Stimulated activated CD4-positive, alpha-beta T cell treated with anti-CD3 and anti-CD28 coated beads, Interleukin-1b, Interleukin-23, amount 100 ng/mL, for 1 hour (primary cell): ENCODE data around the gene NME7.
A peak's percentile ranks its signal among the peaks of the same experiment; 100 is the strongest.

Source experiments
- DNase-seq, 2 donors: peaks; one replicate each; pipeline ENCODE4 v3.0.0-alpha.2; 2020; ENCODE audit warnings: low read depth in 2 of 2

Gene NME7

DNA sequence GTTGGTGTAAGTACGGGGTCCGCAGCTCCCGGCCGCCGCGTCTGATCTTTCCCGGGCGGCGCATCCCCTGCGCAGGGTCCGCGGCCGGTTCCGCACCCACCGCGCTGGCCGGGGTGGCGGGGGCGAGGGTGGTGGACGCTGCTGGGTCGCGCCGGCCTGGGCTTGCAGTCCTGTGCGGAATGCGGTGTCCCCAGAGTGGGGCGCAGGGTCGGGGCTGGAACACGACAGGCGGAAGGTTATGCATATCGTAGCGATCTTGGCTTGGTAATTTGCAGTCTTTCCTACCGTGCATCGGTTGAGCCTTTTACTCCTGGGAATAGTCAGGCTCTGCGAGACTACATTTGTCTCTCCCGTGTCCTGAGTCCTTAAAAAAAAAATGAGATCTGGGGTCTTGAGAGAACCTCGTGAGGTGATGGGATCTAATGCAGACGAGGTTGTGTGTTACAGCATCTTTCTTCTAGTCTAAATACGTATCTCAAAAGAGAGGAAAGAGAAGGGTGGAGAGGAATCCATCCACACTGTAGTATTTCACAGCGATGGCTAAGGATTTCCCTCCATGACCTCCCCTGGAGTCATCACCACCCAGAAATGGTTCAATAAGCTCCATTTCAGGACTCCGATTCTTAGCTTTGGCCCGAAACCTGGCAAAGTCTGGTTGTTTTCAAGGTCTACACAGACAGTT lies 260.5 kb downstream of the NME7 start:
- DNase-seq = no peak

DNA sequence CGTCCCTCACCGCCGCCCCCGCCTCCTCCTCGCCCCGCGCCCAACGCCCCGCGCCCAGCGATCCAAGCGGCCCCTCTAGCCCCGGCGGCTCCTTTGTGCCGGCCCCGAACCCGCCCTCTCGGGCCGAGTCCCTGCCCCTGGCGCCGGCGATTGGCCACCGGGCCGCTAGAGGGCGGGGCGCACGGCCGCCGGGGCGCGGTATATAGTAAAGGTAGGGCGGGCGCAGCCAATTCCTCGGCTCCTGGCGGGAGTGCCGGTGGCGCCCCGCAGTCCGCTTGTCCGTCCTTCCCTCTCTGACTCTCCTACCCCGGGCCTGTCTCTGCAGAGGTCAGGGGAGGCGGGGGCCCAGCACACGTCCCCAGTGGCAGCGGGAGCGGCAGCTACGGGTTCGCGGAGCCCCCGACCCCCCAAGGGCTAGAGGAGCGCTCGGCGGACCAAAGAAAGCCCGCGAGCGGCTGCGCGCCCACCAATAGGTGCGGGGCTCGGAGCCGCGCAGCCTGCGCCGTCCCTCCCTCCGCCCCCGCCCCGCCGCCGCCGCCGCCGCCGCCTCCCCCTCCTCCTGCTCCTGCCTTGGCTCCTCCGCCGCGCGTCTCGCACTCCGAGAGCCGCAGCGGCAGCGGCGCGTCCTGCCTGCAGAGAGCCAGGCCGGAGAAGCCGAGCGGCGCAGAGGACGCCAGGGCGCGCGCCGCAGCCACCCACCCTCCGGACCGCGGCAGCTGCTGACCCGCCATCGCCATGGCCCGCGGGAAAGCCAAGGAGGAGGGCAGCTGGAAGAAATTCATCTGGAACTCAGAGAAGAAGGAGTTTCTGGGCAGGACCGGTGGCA lies 261.3 kb downstream of the NME7 start, which contains the start of gene ATP1B1:
TSS of gene ATP1B1 (plus strand) at position 596 of the 826 bp plus-strand sequence. CDS start at position 736, 140 bp downstream.
- DNase-seq = peak; percentile 44 to 72

DNA sequence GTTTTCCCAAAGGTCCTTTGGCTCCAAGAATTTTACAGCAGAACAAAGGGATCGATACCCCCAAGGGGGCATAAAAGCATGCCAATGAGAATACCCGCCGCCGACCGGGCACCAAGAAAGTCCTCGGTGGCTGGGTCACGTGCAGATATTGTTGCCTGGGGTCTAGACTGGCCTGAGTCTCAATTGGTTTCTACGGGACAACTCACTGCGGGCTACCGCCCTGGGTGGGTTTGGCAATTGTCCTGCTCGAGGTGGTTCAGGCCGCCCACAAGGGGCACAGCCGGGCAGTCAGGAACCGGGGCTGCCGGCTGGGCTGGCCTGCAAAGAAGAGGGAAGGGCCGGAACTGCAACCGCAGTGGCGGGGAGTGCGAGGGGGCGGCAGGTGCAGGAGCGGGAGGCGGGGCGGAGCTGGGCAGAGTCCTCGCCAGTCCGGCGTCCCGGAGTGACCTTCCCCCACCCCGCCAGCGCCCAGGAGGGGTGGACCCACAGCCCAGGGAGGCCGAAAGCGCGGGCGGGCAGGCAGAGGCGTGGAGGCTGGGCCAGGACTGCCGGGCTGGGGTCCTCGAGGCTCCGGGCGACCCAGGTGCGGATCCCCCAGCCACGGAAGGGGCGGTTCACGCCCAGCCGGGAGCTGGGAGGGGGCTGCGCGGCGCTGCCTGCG lies 262.0 kb downstream of the NME7 start:
- DNase-seq = no peak

DNA sequence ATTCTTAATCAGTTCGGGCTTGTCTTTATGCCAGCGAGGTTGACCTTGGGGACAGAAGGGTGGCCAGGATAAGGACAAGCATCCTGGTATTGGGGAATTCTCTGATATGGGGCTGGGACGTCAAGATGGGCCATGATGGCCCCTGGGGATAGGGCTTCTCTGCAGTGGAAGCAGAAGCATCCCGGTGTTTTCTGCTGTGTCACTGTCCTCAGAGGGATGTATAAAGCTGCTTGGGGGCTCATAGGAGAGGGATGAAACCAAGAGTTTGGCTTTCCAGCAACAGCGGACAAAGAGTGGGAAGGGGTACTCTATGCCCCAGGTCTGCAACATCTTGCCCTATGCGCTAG lies 262.5 kb downstream of the NME7 start:
- no peak for DNase-seq

DNA sequence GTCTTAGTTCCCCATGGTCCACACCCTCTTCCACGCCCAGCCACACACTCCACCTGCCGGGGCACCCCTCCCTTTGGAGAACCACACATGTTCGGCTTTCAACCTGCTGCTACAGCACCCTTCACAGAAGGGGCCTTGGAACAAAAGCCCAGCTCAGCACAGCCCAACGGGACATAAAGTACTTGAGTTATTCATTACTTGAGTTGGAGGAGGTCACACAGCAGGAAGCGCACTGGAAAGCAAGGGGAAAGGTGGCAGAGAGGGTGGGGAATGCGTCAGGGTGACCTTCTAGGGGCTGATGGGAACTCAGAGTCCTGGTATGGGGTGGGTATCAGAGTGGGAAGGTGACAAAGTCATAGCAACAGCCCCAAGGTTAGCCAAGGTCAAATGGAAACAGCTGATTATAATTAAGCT lies 264.1 kb downstream of the NME7 start:
- DNase-seq = no peak

DNA sequence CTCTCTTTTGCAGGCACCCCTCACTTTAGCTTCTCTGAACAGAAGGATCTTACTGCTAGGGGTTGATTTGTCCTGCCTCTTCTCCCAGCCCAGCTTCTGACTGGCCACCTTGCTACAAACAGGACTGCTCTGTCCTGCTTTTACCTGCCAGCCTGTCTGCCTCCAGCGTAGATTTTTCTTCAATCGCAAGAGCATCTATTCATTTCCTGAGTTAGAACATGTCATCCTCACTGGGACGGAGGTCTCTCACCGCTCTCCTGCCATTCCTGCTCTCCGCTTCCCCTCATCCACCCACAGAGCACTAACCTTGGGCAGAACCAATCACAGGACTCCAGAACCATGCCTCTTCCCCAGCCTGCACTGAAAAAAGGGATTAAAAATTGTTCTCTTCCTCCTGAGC lies 264.6 kb downstream of the NME7 start:
- DNase-seq = no peak

DNA sequence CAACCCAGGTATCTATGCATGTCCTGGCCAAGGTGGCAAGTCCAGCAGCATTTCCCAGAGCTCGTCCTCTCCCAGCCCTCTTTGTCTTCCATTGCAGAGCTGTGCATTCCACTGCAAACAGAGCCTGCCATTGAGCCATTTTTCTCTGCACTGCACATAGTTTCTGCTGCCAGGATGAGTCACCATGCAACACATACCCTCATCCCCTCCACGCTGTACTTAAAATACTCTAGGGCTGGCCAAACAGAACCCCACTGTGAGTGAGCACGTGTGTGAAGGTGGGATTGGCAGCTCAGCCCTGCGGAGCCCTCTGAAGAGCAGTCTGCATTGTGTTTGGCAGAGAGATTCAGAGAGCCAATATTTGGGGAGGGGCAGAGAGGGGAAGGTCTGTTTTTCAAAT lies 265.0 kb downstream of the NME7 start:
- DNase-seq = no peak

DNA sequence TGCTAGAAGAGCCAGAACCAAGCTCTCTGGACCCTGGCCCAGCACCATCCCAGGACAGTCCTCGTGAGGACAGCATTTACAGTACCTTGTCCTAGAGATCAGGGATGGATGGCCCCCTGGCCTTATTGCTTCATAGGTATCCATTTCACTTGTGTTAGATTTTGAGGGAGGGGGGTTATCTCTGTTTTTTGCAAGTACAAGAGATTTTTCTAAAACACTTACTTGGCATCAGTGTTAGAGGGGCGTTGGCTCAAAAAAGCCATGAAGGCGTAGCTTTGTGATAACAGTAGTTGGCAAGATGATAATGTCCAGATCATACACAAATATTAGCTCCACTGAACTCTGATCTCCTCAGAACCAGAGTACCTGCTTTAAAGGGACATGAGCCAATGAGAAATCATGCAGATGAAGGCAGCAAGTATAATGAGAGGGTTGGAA lies 266.9 kb downstream of the NME7 start:
- DNase-seq = no peak

DNA sequence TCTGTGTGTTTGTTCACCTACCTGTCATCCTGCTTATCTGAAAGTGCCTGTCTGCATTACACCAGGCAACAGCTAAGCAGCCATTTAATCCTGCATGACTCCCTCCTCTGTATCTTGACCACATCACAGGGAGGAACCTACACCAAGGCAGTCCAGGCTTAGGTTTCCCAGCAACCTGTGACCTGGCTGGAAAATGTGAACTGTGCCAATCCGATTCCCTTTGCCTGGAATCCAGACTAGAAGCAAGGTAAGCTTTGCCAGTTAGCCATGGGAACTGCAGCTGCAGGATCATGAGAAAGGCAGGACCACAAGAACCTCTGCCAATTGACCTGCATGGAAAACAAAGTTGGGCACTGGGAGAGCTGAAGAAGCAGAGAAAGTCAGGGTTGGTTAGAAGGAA lies 267.4 kb downstream of the NME7 start:
- no peak for DNase-seq

DNA sequence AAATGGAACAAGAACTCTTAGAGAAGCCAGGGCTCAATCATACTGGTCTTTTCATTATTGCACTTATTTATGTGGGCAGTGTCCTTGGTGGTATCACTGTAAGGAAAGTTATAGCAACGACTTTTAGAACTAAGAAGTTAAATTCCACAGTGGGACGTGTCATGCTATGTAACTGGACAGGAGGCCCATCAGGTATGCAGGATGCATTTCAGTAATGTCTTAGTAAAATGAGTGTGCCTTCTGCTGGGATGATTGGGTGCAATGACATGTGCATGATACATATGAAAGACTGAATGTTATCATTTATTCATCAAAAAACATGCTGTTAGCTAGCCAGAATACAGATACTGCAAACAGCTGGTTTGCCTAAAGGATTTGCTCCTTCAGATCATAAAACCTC lies 268.0 kb downstream of the NME7 start:
- no peak for DNase-seq

DNA sequence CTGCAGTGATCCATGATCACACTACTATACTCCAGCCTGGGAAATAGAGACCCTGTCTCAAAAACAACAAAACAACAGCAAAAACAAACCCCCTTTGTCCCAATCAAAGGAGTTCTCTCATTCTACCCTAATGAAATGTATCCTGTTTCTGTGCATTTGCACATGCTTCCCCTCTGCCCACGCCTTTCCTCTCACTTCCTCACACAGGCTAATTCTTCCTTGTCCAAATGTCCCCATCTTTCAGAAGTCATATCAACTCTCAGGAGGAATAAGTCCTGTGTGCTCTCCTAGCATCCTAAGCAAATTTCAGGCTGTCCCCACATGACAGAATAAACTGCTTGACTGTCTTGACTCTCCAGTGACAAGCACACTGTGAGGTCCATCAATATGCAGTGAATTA lies 269.2 kb downstream of the NME7 start:
- DNase-seq = no peak

DNA sequence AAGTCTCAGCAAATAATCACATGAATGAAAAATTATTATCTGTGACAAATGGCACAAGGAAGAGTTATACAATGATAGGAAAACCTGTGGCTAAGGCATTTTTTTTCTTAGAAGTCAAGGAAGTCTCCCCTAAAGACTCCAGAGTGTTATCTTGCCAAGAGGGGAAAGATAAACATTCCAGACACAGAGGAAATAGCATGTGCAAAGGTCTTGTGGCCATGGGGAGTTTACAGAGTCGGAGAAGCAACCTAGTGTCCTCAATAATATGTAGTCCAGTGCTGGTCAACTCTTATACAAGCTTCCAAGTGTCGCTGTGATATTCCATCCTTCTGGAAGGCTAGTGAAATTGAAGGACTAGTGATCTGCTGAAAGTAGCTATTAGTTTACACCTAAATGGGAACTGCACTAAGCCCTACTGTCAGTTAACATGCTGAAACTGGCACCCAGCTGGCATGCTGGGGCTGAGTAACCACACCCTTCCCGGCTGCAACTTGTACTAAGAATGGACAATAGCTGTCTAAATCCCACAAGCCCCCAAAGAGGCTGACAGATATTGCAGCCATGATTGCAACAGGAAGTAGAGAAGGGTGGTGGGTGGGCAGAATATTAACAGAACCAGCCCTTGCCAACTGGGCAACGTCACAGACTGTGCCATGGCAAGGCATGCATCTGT lies 272.6 kb downstream of the NME7 start:
- DNase-seq = no peak

DNA sequence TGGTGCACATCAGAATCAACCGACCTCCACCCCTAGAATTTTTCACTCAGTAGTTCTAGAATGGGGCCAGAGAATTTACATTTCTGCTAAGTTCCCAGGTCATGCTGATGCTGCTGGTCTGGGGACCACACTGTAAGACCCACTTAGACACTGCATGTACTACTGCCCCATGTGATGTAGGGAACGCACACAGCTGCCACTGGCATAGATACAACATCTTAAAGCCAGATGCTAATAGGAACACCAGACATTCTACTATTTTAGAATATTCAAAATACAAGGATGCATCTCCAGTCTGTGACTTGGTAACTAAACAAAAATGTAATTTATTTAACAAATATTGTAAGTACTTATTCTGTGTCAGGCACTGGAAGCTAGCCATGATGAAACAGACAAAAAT lies 275.2 kb downstream of the NME7 start:
- DNase-seq = no peak

DNA sequence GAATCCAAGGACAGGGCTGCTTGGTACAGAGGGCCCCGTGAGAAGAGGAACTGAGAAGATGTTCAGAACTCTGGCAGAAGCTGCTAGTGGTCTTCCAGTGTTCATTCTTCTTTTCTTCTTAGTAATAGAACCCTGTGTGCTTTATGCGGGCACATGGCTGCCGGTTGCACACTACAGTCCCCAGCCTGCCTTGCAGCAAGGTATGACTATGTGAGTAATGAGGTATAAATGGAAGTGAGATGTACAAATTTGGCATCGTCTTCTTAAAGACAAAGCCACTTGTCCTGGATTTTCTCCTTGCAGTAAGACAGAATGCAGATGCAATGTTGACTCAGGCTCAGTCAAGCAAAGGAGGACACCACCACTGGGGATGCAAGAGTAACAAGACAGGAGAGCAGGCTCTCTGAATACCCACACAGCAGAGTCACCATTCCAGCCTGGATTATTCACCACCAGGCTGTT lies 276.1 kb downstream of the NME7 start:
- DNase-seq = no peak

DNA sequence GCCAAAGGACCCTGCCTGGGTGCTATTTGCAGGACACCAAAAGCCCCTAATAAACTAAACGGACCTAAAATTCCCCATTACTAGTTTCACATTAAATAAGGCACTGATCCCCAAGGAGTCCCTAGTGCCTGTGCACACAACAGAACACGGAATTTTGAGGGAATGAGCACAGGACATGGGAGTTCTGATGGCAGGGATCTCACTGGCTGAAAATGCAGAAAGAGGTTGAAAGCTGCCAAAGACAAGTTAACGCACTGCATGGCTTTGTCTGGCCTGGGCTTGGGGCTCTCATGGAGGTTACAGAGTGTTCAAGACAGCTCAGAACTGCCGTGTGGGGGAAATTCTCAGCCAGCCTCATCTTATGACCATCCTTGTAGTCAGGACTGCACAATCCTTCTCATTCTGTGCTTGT lies 276.7 kb downstream of the NME7 start:
- DNase-seq = no peak

DNA sequence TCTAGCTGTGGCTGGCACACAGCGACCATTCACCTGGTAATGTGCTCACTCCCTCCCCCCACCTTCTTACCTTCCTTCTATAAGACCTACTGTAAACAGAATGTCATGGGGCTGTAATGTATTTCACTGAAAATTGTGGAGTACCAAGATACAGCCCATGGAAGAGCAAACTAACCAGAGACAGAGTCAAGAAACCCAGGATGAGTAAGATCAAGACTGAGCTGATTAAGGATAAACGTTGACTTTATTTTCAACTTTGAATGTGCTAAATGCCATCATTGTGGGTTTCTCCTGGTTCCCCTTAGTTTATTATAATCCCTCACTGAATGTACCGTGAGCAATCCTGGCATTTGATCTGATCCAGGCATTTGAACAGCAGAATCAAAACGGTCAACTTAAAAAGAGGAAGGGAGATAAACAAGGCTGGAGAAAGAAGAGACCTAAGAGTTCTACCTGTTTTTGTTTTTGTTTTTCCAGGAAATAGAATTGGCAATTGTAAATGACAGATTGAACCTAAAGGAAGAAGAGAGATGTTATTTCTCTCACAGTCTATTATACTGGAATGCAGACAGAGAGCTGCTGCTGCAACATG lies 277.2 kb downstream of the NME7 start:
- no peak for DNase-seq

DNA sequence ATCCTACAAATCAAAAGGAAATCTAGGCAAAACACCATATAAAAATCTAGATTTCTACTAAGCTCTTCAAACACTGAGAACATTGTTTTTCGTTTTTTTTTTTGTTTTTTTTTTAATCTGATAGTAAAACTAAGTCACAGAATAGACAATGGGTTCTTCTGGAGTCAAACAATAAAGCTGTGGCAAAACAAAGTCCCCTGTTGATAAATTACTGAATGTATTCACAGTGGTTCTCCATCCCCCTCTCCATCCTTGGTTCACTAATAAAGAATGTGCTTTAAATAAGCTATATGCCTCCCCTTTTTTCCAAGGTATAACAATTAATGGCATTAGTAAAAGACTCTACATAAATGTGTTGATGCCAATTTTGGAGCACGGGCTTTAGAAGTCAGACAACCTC lies 277.8 kb downstream of the NME7 start:
- no peak for DNase-seq

DNA sequence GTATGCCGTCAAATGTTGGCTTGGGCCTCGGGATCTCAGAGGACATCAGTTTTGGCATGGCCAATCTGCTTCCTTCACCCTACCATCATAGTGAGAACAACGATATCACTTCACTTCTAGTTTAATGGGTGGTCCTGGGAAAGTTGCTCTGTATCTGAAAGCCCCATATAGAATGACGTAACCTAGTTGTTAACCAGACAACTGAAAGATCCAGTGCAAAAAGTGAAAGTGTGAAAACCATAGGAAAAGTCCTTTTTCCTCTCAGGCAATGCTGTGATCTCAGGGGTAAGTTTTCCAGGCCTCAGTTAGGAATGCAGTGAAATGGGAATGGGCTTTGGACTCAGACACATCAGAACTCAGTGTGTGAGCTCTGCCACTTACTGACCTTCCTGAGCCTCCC lies 279.7 kb downstream of the NME7 start:
- DNase-seq = no peak

DNA sequence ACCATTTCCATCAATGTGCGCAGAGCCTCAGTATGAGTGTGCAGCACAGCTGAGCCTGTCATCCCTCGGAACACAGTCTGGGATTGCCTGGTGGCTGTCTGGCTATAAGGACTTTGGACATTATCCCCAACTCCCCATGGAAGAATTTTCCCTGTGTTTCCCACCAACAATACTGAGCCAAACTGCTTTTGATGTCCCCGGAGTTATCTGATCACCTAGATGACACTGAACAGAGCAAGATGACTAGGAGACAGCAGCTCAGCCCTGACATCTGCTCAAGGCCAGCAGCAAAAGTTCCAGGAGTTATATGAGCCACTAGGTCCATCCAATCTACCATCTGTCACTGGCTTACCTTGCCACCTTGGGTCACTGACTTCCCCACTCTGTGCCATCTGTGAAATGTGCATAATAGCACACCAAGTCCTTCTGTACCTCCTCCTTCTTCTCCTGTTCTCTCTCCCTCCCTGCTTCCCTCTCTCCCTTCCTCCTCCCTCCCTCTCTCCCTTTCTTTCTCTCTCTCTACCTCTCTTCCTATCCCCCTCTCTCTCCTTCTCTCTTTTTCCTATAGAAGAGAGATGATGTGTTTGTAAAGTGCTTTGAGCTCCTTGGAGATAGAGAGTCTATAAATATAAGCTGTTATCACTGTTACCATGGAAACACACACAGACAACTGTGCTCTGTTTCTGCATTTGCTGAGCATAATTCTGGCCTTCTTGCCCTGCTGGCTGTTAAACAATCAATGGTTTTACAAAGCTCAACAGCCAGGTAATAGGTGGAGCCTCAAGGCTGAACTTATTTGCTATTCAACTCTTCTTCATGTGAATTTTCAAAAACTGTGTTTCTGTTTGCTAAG lies 280.8 kb downstream of the NME7 start:
- DNase-seq = no peak

DNA sequence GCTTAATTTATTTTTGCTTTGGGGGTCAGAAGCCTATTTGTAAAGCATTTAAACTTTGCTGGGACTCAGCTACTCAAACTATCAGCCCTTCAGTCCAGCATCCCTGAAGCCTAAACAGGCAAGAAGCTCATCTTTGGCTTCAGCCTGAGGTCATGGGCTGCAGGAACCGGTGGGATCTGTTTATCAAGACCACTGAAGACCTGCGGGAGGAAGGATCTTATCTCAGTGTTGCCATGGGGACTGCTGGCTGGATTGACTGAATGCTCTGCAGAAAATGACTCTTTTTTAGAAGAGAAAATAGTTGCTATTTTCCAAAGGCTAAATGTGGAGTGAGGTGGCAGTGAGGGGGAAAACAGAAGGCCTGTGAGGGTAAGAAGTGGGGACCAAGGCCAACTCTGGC lies 281.7 kb downstream of the NME7 start:
- no peak for DNase-seq
